GM12801 (cell line): ENCODE results near the gene CCDC38.

ENCODE experiments used
- TF ChIP-seq, protein P1 (sequence below): IDR thresholded peaks from one replicate; pipeline ENCODE4 v1.5.1; 2011; ENCODE audit warnings: control low read depth; ENCODE audit not compliant: insufficient read length; ENCODE audit errors: extremely low read depth

Gene CCDC38

DNA sequence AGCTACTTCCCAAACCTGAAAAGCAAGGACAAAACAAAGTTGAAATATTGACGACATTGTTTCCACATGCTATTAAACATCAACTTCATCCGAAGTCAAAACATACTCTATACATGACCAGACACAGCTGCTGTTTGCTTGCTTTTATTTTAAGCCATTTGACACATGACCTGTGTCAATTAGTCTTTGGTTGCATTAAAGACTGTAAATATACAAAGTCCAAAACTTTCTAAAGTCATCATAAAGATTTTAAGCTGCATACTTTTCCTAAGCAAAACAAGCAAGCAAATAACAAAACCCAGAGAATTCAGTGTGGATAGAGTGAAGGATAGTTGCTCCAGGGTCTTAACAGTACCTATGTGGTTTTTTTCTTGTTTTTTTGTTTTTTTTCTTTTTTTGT is 31.9 kb upstream of the CCDC38 start:
- TF ChIP-seq, protein P1, sequence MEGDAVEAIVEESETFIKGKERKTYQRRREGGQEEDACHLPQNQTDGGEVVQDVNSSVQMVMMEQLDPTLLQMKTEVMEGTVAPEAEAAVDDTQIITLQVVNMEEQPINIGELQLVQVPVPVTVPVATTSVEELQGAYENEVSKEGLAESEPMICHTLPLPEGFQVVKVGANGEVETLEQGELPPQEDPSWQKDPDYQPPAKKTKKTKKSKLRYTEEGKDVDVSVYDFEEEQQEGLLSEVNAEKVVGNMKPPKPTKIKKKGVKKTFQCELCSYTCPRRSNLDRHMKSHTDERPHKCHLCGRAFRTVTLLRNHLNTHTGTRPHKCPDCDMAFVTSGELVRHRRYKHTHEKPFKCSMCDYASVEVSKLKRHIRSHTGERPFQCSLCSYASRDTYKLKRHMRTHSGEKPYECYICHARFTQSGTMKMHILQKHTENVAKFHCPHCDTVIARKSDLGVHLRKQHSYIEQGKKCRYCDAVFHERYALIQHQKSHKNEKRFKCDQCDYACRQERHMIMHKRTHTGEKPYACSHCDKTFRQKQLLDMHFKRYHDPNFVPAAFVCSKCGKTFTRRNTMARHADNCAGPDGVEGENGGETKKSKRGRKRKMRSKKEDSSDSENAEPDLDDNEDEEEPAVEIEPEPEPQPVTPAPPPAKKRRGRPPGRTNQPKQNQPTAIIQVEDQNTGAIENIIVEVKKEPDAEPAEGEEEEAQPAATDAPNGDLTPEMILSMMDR, result no peak

GRCh38 chr12:95972832-95973456 is 30.5 kb upstream of the CCDC38 start:
- TF ChIP-seq, protein P1, result no peak

DNA sequence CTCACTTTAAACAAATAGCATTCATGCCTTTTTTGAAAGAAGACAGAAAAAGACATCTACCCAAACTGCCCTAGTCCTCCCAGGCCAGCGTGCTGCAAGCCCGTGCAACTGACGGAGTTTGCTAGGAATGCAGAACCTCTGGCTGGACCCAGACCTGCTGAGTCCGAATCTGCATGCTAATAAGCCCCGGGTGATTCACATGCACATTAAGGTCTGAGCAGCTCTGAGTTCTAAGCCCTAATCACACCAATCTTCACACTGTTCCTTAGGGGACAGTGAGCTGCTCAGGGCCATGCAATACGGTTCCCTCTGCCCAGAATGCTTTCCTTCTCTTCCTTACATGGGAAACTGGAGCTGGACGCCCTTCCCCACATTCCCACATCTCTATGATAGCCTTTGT is 28.5 kb upstream of the CCDC38 start:
- TF ChIP-seq, protein P1, result no peak

DNA sequence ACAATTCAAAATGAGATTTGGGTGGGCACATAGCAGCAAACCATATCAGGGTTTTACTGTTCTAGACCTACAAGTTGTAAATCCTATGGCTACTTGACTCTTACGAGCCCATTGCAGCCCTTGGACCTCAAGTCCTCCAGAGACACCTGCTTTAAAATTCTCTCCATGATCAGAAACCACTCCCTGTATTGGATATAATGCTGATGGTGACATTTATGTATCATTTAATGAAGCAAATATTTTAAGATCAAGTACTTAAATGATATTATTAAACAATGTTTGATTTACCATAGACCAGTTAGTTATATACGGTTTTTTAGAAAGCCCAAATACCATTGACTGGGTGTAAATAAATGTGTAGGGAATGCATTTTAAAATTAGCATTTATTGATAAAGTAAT is 24.9 kb upstream of the CCDC38 start:
- TF ChIP-seq, protein P1, result no peak

DNA sequence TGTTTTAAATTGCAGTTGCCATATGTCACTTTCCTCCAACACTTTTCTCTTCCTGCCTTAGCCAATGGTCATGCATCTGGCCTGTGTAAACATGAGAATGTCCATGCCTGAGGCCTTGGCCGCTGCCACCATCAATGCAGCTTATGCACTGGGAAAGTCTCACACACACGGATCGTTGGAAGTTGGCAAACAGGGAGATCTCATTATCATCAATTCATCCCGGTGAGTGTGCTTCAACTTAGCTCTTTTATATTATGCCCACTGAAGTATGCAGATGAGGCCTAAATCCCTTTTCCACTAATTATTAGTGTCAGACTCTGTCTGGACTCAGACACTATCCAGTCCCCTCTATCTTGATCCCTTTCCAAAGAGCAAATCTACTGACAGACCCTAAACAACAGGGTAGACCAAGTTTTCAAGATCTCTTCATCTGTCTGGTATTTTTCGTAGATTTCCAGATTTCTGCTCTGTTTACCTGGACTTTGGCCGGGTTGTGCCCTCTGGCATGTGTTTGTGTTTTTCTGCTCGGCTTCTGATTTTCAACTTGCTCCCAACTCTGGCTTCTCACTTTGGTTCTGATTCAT is 24.0 kb upstream of the CCDC38 start:
- TF ChIP-seq, protein P1, result no peak

DNA sequence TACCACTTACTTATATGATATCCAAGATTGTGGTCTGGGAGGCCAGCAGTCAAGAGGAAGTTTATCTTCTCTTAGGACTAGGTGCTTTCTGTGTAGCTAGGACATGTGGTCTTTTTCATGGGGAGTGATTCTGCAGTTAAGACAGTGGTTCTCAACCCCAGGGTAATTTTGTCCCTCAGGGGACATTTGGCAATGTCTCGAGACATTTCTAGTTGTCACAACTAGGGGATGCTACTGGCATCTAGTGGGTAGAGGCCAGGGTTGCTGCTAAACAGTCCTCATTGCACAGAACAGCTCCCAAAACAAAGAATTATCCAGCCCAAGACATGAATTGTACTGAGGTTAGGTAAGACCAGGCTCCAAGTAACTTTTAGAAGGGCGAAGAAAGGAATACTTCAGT is 20.7 kb upstream of the CCDC38 start:
- TF ChIP-seq, protein P1, result no peak

DNA sequence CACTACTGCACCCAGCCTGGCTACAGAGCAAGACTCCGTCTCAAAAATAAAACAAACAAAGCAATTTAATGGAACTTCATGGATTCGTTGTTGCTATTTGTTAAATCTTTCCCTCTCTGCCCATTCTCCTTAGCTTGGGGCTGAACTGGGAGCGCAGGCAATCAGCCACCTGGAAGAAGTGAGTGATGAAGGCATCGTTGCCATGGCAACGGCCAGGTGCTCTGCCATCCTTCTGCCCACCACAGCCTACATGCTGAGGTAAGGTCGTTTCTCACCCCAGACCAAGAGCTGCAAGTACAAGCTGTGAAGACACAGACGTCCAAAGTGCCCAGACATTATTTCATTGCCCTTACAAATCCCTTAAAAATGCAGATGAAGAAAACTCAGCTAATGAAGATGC is 19.8 kb upstream of the CCDC38 start:
- TF ChIP-seq, protein P1, result no peak
